ENCODE measurements around the gene DYNLT2. TPM values are rescaled to one million over a fixed set of nuclear protein-coding genes. Genes with fewer than 3 reads are reported as not detected.

Gene DYNLT2
- total RNA-seq, 1 donor from 2014 or later: 1.6 TPM

- no peaks in the 10 kb centered on the region for H3K4me1 ChIP-seq
- no peak overlapping the region for H3K27ac ChIP-seq
- peaks cover 7% of the 10 kb centered on the region for H3K36me3 ChIP-seq
- DNase-seq (no peak), ATAC-seq (no peak)
- TF ChIP-seq CTCF (IDR thresholded peaks at IDR 0.05): no peak
- intact Hi-C loops (cut with DNase I): no loop called here
- peaks cover 5% of the 10 kb centered on the region for H3K9me3 ChIP-seq
- H3K4me3 ChIP-seq: no peak overlapping the region
- no peaks in the 10 kb centered on the region for H3K27me3 ChIP-seq (ENCODE audit: low read depth)
These were observed 58.9 kb downstream of the DYNLT2 start for GRCh38 chr6:169692516-169692915.

GRCh38 chr6:169691260-169691659 lies 60.1 kb downstream of the DYNLT2 start:
- H3K27ac ChIP-seq: no peak overlapping the region
- H3K4me3 ChIP-seq: no peak overlapping the region
- H3K27me3 ChIP-seq (ENCODE audit: low read depth): no peaks in the 10 kb centered on the region
- intact Hi-C loops (cut with DNase I): no loop called here
- ATAC-seq (no peak), DNase-seq (no peak)
- peaks cover 5% of the 10 kb centered on the region for H3K9me3 ChIP-seq
- H3K36me3 ChIP-seq: peaks cover 10% of the 10 kb centered on the region
- no peak for TF ChIP-seq CTCF (IDR thresholded peaks at IDR 0.05)
- H3K4me1 ChIP-seq: no peaks in the 10 kb centered on the region

Other genes with a start within 250 kb of the DYNLT2 start
- 38.0 TPM for gene WDR27, start 49.5 kb downstream of the DYNLT2 start, total RNA-seq
- 22.2 TPM for gene C6orf120, start 49.4 kb downstream of the DYNLT2 start, total RNA-seq
- gene PHF10, start 27.1 kb downstream of the DYNLT2 start, total RNA-seq: 45.7 TPM
- gene ERMARD, start 50 bp upstream of the DYNLT2 start, total RNA-seq: 25.4 TPM

Measured in lower lobe of right lung (tissue), 2 donors.